ENCODE results near the gene BMP3.

GRCh38 chr4:80990851-80991250 lies 39.7 kb upstream of the BMP3 start:
- TF ChIP-seq CTCF (IDR thresholded peaks at IDR 0.05) (no peak), POLR2A (IDR thresholded peaks at IDR 0.05) (no peak)
